Neuronal stem cell (in vitro differentiated cells): ENCODE data around the gene ZNF436.

Source experiments
- DNase-seq: peaks from one replicate; pipeline ENCODE4 v3.0.0-alpha.2; 2013; ENCODE audit warnings: low spot score
- H2AFZ ChIP-seq: one replicate; pipeline ENCODE4 v1.6.1; 2013; ENCODE audit warnings: mild to moderate bottlenecking, low read length, inconsistent platforms
- H2AK5ac ChIP-seq: 2 replicates; pipeline ENCODE4 v1.6.1; 2013; ENCODE audit warnings: low read depth, mild to moderate bottlenecking, inconsistent platforms, low read length, moderate library complexity, mixed read lengths
- H2BK120ac ChIP-seq: 2 replicates; pipeline ENCODE4 v1.6.1; 2013; ENCODE audit warnings: low read depth, mild to moderate bottlenecking, inconsistent platforms, low read length, moderate library complexity, mixed read lengths
- H2BK12ac ChIP-seq: one replicate; pipeline ENCODE4 v1.6.1; 2013; ENCODE audit warnings: low read length, inconsistent platforms
- H2BK15ac ChIP-seq: 2 replicates; pipeline ENCODE4 v1.6.1; 2013; ENCODE audit warnings: mild to moderate bottlenecking, low read length, inconsistent platforms, mixed read lengths
- H2BK5ac ChIP-seq: one replicate; pipeline ENCODE4 v1.6.1; 2013; ENCODE audit warnings: inconsistent platforms, mild to moderate bottlenecking, low read length, moderate library complexity
- H3K14ac ChIP-seq: one replicate; pipeline ENCODE4 v1.6.1; 2013; ENCODE audit warnings: low read length, inconsistent platforms
- H3K18ac ChIP-seq: 2 replicates; pipeline ENCODE4 v1.6.1; 2013; ENCODE audit warnings: low read length, inconsistent platforms
- H3K23ac ChIP-seq: 2 replicates; pipeline ENCODE4 v1.6.1; 2013; ENCODE audit warnings: low read depth, mild to moderate bottlenecking, mixed read lengths, low read length, inconsistent platforms; ENCODE audit not compliant: poor library complexity
- H3K27ac ChIP-seq: replicated peaks from 3 replicates; pipeline ENCODE4 v1.5.1; 2013; ENCODE audit warnings: low read length, inconsistent platforms
- H3K27me3 ChIP-seq, 3 experiments: 2 replicates each; pipeline ENCODE4 v1.6.1; 2013; ENCODE audit warnings: low read length in 3 of 3, mild to moderate bottlenecking in 2 of 3, inconsistent platforms in 1 of 3, low read depth in 1 of 3, mixed read lengths in 1 of 3, moderate library complexity in 1 of 3; ENCODE audit not compliant: control insufficient read depth in 3 of 3, insufficient read depth in 3 of 3
- H3K36me3 ChIP-seq, 2 donors: replicated peaks in 1 of 2; 2 replicates each; pipeline ENCODE4 v1.6.1; 2013; ENCODE audit warnings: low read length in 2 of 2; ENCODE audit not compliant: control insufficient read depth in 2 of 2, insufficient read depth in 2 of 2
- H3K4ac ChIP-seq: 2 replicates; pipeline ENCODE4 v1.6.1; 2013; ENCODE audit warnings: inconsistent platforms, mild to moderate bottlenecking, low read length, moderate library complexity
- H3K4me1 ChIP-seq, 2 donors: 1 replicate in 1 of 2; 2 replicates in 1 of 2; pipeline ENCODE4 v1.6.1; 2013; ENCODE audit warnings: low read length in 2 of 2, low read depth in 1 of 2; ENCODE audit not compliant: control insufficient read depth in 2 of 2, insufficient read depth in 1 of 2
- H3K4me2 ChIP-seq: one replicate; pipeline ENCODE4 v1.6.1; 2013; ENCODE audit warnings: mild to moderate bottlenecking, low read length, inconsistent platforms; ENCODE audit not compliant: insufficient read depth, poor library complexity, severe bottlenecking
- H3K4me3 ChIP-seq, 2 donors: 2 replicates each; pipeline ENCODE4 v1.5.1; 2013; ENCODE audit warnings: low read length in 2 of 2, mild to moderate bottlenecking in 2 of 2, inconsistent platforms in 1 of 2, moderate library complexity in 1 of 2
- H3K79me1 ChIP-seq: one replicate; pipeline ENCODE4 v1.6.1; 2013; ENCODE audit warnings: low read depth, mild to moderate bottlenecking, inconsistent platforms, low read length, moderate library complexity
- H3K9ac ChIP-seq: one replicate; pipeline ENCODE4 v1.6.1; 2013; ENCODE audit warnings: mild to moderate bottlenecking, low read depth, low read length, inconsistent platforms; ENCODE audit not compliant: poor library complexity
- H3K9me3 ChIP-seq, 2 donors: replicated peaks in 1 of 2; 2 replicates each; pipeline versions ENCODE3 to v1.6.1; 2013; ENCODE audit warnings: low read length in 2 of 2, mild to moderate bottlenecking in 2 of 2, inconsistent platforms in 1 of 2, low read depth in 1 of 2, mixed read lengths in 1 of 2, moderate library complexity in 1 of 2; ENCODE audit not compliant: control insufficient read depth in 2 of 2, insufficient read depth in 1 of 2
- H4K8ac ChIP-seq: one replicate; pipeline ENCODE4 v1.6.1; 2013; ENCODE audit warnings: low read depth, mild to moderate bottlenecking, inconsistent platforms, low read length, moderate library complexity
- H4K91ac ChIP-seq: one replicate; pipeline ENCODE4 v1.6.1; 2013; ENCODE audit warnings: low read length, low read depth, mild to moderate bottlenecking, inconsistent platforms; ENCODE audit not compliant: poor library complexity
- WGBS, 2 donors: extraction: QIAGEN DNeasy Blood & Tissue Kit; methylation state at CpG; one replicate each; pipeline ENCODE4 v1.1.7; 2013; ENCODE audit warnings: missing lambda C conversion rate in 2 of 2, mixed read lengths in 1 of 2; ENCODE audit not compliant: insufficient read length in 2 of 2, insufficient replicate concordance in 1 of 2; ENCODE audit errors: extremely low coverage in 2 of 2; 5-methylcytosine and 5-hydroxymethylcytosine counted together

ZNF436 gene

GRCh38 chr1:23385119-23385621 lies 15.5 kb upstream of the ZNF436 start:
- Histone ChIP-seq H2AFZ (no peak overlapping the region), H3K4me1 (peaks cover 0 to 1% of the 10 kb centered on the region in 2 donors), H2BK5ac (no peak overlapping the region), H3K4me3 (no peak overlapping the region), H2BK15ac (no peak overlapping the region), H3K4me2 (no peak overlapping the region), H3K18ac (no peak overlapping the region), H3K9ac (no peak overlapping the region), H3K4ac (no peak overlapping the region), H3K79me1 (no peaks in the 10 kb centered on the region), H4K91ac (no peak overlapping the region), H2AK5ac (no peak overlapping the region), H3K36me3 (no peaks in the 10 kb centered on the region), H3K9me3 (peaks cover 0 to 5% of the 10 kb centered on the region in 2 donors), H3K27ac (no peak overlapping the region), H3K14ac (no peak overlapping the region), H2BK120ac (no peak overlapping the region), H3K27me3 (no peaks in the 10 kb centered on the region), H2BK12ac (no peak overlapping the region), H4K8ac (no peak overlapping the region), H3K23ac (peak overlapping the region; percentile 1)
- no peak for DNase-seq
- WGBS, 2 donors = no CpG with 5 or more reads among the region's 14 CpGs

GRCh38 chr1:23384312-23385058 lies 14.8 kb upstream of the ZNF436 start:
- Histone ChIP-seq H2BK12ac (no peak overlapping the region), H4K91ac (no peak overlapping the region), H3K4ac (no peak overlapping the region), H3K9me3 (peaks cover 0 to 5% of the 10 kb centered on the region in 2 donors), H3K27ac (no peak overlapping the region), H3K23ac (no peak overlapping the region), H3K27me3 (no peaks in the 10 kb centered on the region), H3K4me2 (no peak overlapping the region), H3K9ac (no peak overlapping the region), H3K36me3 (no peaks in the 10 kb centered on the region), H2AK5ac (no peak overlapping the region), H2BK5ac (no peak overlapping the region), H3K4me3 (no peak overlapping the region), H3K4me1 (peaks cover 0 to 1% of the 10 kb centered on the region in 2 donors), H4K8ac (no peak overlapping the region), H2AFZ (no peak overlapping the region), H3K18ac (no peak overlapping the region), H2BK15ac (no peak overlapping the region), H3K14ac (no peak overlapping the region), H3K79me1 (no peaks in the 10 kb centered on the region), H2BK120ac (no peak overlapping the region)
- WGBS, 2 donors = no CpG with 5 or more reads among the region's 11 CpGs
- no peak for DNase-seq

- no peak overlapping the region for H2AK5ac ChIP-seq
- H3K27ac ChIP-seq = no peak overlapping the region
- H3K4ac ChIP-seq = no peak overlapping the region
- H3K4me1 ChIP-seq = peaks cover 0 to 1% of the 10 kb centered on the region in 2 donors
- no peak overlapping the region for H3K14ac ChIP-seq
- no peak overlapping the region for H4K91ac ChIP-seq
- no peaks in the 10 kb centered on the region for H3K27me3 ChIP-seq
- H2BK15ac ChIP-seq = no peak overlapping the region
- no peak for DNase-seq
- no peak overlapping the region for H4K8ac ChIP-seq
- no peaks in the 10 kb centered on the region for H3K36me3 ChIP-seq
- H2BK12ac ChIP-seq = no peak overlapping the region
- H3K18ac ChIP-seq = no peak overlapping the region
- peaks cover 0 to 5% of the 10 kb centered on the region in 2 donors for H3K9me3 ChIP-seq
- H2AFZ ChIP-seq = no peak overlapping the region
- H3K9ac ChIP-seq = no peak overlapping the region
- WGBS, 2 donors = no CpG with 5 or more reads among the region's 8 CpGs
- H2BK5ac ChIP-seq = no peak overlapping the region
- no peak overlapping the region for H3K4me2 ChIP-seq
- no peak overlapping the region for H3K4me3 ChIP-seq
- H3K23ac ChIP-seq = no peak overlapping the region
- H3K79me1 ChIP-seq = no peaks in the 10 kb centered on the region
- H2BK120ac ChIP-seq = no peak overlapping the region
These were observed 14.1 kb upstream of the ZNF436 start for GRCh38 chr1:23383577-23384311.

- no CpG with 5 or more reads among the region's 5 CpGs for WGBS, 2 donors
These were observed 11.7 kb upstream of the ZNF436 start for GRCh38 chr1:23381233-23381885.

More at GRCh38 chr1:23381233-23381885, 11.7 kb upstream of the ZNF436 start:
- no peak overlapping the region for H3K18ac ChIP-seq
- H3K4me2 ChIP-seq = no peak overlapping the region
- H3K4me1 ChIP-seq = peaks cover 5 to 8% of the 10 kb centered on the region in 2 donors
- H3K9me3 ChIP-seq = peaks cover 0 to 5% of the 10 kb centered on the region in 2 donors
- H3K79me1 ChIP-seq = no peaks in the 10 kb centered on the region
- no peak overlapping the region for H2BK5ac ChIP-seq
- no peak overlapping the region for H4K8ac ChIP-seq
- no peak overlapping the region for H2AK5ac ChIP-seq
- no peak overlapping the region for H3K9ac ChIP-seq
- no peaks in the 10 kb centered on the region for H3K27me3 ChIP-seq
- DNase-seq = no peak
- no peak overlapping the region for H2BK15ac ChIP-seq
- no peak overlapping the region for H3K27ac ChIP-seq
- no peak overlapping the region for H3K4ac ChIP-seq
- no peaks in the 10 kb centered on the region for H3K36me3 ChIP-seq
- H3K4me3 ChIP-seq = no peak overlapping the region
- H3K23ac ChIP-seq = no peak overlapping the region
- no peak overlapping the region for H3K14ac ChIP-seq
- no peak overlapping the region for H4K91ac ChIP-seq
- H2BK12ac ChIP-seq = no peak overlapping the region
- H2BK120ac ChIP-seq = no peak overlapping the region
- H2AFZ ChIP-seq = no peak overlapping the region
